Transverse colon (tissue), 4 donors: Measurements from ENCODE around the gene HNRNPH3. TPM values are rescaled to one million over a fixed set of nuclear protein-coding genes. Genes with fewer than 3 reads are reported as not detected.
"Not testable (repeated sequence)": the region's sequence is repeated elsewhere in the genome, so short reads cannot be mapped to it uniquely, and the experiment has no call there.

Source experiments
- DNase-seq: peaks from one replicate; pipeline ENCODE4 v3.0.0-alpha.2; 2019
- H3K27ac ChIP-seq, 4 donors: fragments of 200-600 bp; sonication (generic); 2 replicates each; pipeline ENCODE4 v1.5.1; 2016 to 2018; ENCODE audit warnings: inconsistent platforms in 4 of 4
- H3K27me3 ChIP-seq: fragments of 200-600 bp; sonication (generic); 2 replicates; pipeline ENCODE4 v1.5.1; 2017; ENCODE audit warnings: inconsistent platforms
- H3K36me3 ChIP-seq, 4 donors: fragments of 200-600 bp; sonication (generic); 2 replicates each; pipeline ENCODE4 v1.5.1; 2017 to 2019; ENCODE audit warnings: inconsistent platforms in 4 of 4
- H3K4me1 ChIP-seq, 4 donors: fragments of 200-600 bp; sonication (generic); 2 replicates each; pipeline ENCODE4 v1.5.1; 2017 to 2020; ENCODE audit warnings: inconsistent platforms in 4 of 4
- H3K4me3 ChIP-seq, 4 donors: fragments of 200-600 bp; sonication (generic); 1 replicate in 1 of 4; 2 replicates in 3 of 4; pipeline versions ENCODE4 v1.5.1 to v1.6.1; 2017 to 2019; ENCODE audit warnings: inconsistent platforms in 4 of 4
- H3K9me3 ChIP-seq, 2 donors: fragments of 200-600 bp; sonication (generic); 2 replicates each; pipeline ENCODE4 v1.5.1; 2017 to 2019; ENCODE audit warnings: inconsistent platforms in 2 of 2
- EP300 ChIP-seq: sonication (generic); formaldehyde crosslinking; IDR thresholded peaks from one replicate; pipeline ENCODE4 v1.6.1; 2017; ENCODE audit warnings: antibody characterized with exemption, low read depth
- POLR2A ChIP-seq: fragments of 450-650 bp; IDR thresholded peaks from one replicate; pipeline ENCODE4 v1.6.1; 2016; ENCODE audit warnings: antibody characterized with exemption, mild to moderate bottlenecking, moderate library complexity
- POLR2AphosphoS5 ChIP-seq, 3 donors: sonication (generic); formaldehyde crosslinking; IDR thresholded peaks; one replicate each; pipeline ENCODE4 v1.6.1; 2016; ENCODE audit warnings: antibody characterized with exemption in 3 of 3
- WGBS, 2 donors: methylation state at CpG; one replicate each; pipeline ENCODE4 v1.1.5; 2018; ENCODE audit warnings: low coverage in 1 of 2; 5-methylcytosine and 5-hydroxymethylcytosine counted together
- in situ Hi-C, 4 donors: fragments of 200-750 bp; cut with MboI; loops; one replicate each; pipeline versions ENCODE4 v1.15.0 to v1.15.1; 2017; ENCODE audit warnings: low sequenced_read_pairs in 3 of 4, low pct_ligation_motif_present in 1 of 4, low pct_unique_long_range_greater_than_20kb in 1 of 4
- intact Hi-C: fragments of 100-400 bp; cut with DNase I; formaldehyde crosslinking; loops from one replicate; pipeline ENCODE4 v1.15.1; 2023; ENCODE audit warnings: low total_unique reads
- total RNA-seq, 4 donors: library from RNA; depleted of rRNA; stranded (reverse); fragments of >200 nt; gene quantifications; one replicate each; pipeline ENCODE4 v1.1.0, GENCODE V29; 2016
- TF ChIP-seq, protein P1 (sequence below), 5 experiments: fragments of 200-600 bp in 3 of 5; fragments of 450-650 bp in 2 of 5; sonication (generic) in 3 of 5; IDR thresholded peaks; 1 replicate in 2 of 5; 2 replicates in 3 of 5; pipeline ENCODE4 v1.5.1; 2016 to 2017; ENCODE audit warnings: antibody characterized with exemption in 5 of 5, inconsistent platforms in 3 of 5, mild to moderate bottlenecking in 2 of 5, moderate library complexity in 1 of 5

The HNRNPH3 gene
- total RNA-seq, 4 donors from 2014 or later: 8.2 to 89.4 (median 57.1) TPM

DNA sequence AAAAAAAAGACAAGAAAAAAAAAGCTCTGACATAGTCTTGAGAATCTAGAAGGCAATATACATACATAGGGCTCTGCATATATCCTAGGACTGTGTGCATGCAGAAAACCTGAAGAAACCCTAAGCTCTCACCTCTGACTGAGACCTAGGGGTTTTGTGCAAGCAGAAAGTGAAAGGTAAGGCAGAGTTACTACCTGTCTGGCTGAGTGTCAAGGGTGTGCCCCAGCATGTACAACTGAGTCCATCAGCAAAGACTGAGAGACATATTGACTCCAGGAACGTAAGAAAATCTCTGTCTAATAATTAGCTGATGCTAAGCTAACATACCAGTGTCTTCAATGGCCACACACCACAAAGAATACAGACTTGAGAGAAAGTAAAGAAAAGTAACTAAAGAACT, 16.3 kb upstream of the HNRNPH3 start:
- H3K9me3 ChIP-seq: peaks cover 12 to 15% of the 10 kb centered on the region in 2 donors
- TF ChIP-seq POLR2A (no peak), EP300 (no peak), POLR2AphosphoS5 (IDR thresholded peaks at IDR 0.05) (no peak)
- TF ChIP-seq, protein P1, sequence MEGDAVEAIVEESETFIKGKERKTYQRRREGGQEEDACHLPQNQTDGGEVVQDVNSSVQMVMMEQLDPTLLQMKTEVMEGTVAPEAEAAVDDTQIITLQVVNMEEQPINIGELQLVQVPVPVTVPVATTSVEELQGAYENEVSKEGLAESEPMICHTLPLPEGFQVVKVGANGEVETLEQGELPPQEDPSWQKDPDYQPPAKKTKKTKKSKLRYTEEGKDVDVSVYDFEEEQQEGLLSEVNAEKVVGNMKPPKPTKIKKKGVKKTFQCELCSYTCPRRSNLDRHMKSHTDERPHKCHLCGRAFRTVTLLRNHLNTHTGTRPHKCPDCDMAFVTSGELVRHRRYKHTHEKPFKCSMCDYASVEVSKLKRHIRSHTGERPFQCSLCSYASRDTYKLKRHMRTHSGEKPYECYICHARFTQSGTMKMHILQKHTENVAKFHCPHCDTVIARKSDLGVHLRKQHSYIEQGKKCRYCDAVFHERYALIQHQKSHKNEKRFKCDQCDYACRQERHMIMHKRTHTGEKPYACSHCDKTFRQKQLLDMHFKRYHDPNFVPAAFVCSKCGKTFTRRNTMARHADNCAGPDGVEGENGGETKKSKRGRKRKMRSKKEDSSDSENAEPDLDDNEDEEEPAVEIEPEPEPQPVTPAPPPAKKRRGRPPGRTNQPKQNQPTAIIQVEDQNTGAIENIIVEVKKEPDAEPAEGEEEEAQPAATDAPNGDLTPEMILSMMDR (IDR thresholded peaks at IDR 0.05): no peak
- intact Hi-C loops (no loop called here), in situ Hi-C loops (loop anchor here in 3 of 4 donors (25.0 kb wide), 1 partner anchor 453 kb away; no protein-coding TSS in a partner anchor)
- no peak overlapping the region for H3K4me3 ChIP-seq
- DNase-seq: peak; percentile 55
- H3K4me1 ChIP-seq: peaks cover 0 to 26% (median 2%) of the 10 kb centered on the region in 4 donors
- H3K27me3 ChIP-seq: no peaks in the 10 kb centered on the region
- H3K27ac ChIP-seq: peak overlapping the region; percentile 52 to 69 (median 56)
- H3K36me3 ChIP-seq: no peaks in the 10 kb centered on the region
- 59% methylated on average over 1 of the region's 1 CpG; no CpG with 5 or more reads in 1 of the 2 donors for WGBS, 2 donors

DNA sequence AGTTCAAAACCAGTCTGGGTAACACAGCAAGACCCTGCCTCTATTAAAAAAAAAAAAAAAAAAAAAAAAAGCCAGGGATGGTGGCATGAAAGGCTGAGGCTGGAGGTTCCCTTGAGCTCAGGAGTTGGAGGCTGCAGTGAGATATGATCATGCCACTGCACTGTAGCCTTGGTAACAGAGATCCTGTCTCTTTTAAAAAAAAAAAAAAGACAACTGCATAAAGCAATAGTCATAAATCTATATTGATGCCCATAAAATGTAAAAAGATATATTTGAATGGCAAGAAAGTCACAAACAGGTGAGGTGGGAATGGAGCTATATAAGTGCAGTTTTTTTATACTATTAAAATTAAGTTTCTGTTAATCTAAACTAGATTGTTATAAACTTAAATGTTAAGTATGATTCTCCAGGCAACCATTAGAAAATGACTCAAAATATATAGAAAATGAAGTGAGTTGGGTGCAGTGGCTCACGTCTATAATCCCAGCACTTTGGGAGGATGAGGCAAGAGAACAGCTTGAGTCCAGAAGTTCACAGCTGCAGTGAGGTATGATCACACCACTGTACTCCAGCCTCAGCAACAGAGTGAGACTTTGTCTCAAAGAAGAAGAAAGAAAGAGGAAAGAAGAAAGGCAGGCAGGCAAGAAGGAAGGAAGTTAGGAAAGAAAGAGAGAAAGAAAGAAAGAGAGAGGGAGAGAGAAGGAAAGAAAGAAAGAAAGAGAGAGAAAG, 13.4 kb upstream of the HNRNPH3 start:
- peak; percentile 44 for DNase-seq
- no peak overlapping the region for H3K4me3 ChIP-seq
- H3K36me3 ChIP-seq: no peaks in the 10 kb centered on the region
- TF ChIP-seq POLR2AphosphoS5 (IDR thresholded peaks at IDR 0.05): peak in 2 of 3 donors; percentile 6 to 24
- TF ChIP-seq EP300: no peak
- 38 to 52% methylated on average over 1 of the region's 1 CpG for WGBS, 2 donors
- in situ Hi-C loops: loop anchor here in 3 of 4 donors (25.0 kb wide), 1 partner anchor 456 kb away; no protein-coding TSS in a partner anchor
- peaks cover 0 to 30% (median 2%) of the 10 kb centered on the region in 4 donors for H3K4me1 ChIP-seq
- H3K27ac ChIP-seq: peak overlapping the region; percentile 71 to 78 (median 72)
- H3K27me3 ChIP-seq: no peaks in the 10 kb centered on the region
- H3K9me3 ChIP-seq: peaks cover 12 to 15% of the 10 kb centered on the region in 2 donors
- intact Hi-C loops: no loop called here

DNA sequence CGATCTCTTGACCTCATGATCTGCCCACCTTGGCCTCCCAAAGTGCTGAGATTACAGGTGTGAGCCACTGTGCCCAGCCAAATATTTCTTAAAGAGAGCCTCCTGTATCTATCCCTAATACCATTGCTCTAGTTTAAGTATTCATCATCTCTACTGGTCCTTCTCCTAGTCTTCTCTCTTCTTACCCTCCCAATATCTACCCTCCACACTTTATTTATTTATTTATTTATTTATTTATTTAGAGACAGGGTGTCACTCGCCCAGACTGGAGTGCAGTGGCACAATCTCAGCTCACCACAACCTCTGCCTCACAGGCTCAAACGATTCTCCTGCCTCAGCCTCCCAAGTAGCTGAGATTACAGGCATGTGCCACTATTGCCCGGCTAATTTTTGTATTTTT, 7.5 kb upstream of the HNRNPH3 start:
- 88 to 95% methylated on average over 2 to 4 of the region's 4 CpGs for WGBS, 2 donors
- DNase-seq, H3K36me3 ChIP-seq, H3K4me3 ChIP-seq, H3K27ac ChIP-seq, H3K9me3 ChIP-seq, H3K27me3 ChIP-seq, intact Hi-C loops: not testable (repeated sequence)
- in situ Hi-C loops: loop anchor here in 3 of 4 donors (25.0 kb wide), 1 partner anchor 462 kb away; no protein-coding TSS in a partner anchor
- H3K4me1 ChIP-seq: peaks cover 12 to 31% (median 19%) of the 10 kb centered on the region in 4 donors

DNA sequence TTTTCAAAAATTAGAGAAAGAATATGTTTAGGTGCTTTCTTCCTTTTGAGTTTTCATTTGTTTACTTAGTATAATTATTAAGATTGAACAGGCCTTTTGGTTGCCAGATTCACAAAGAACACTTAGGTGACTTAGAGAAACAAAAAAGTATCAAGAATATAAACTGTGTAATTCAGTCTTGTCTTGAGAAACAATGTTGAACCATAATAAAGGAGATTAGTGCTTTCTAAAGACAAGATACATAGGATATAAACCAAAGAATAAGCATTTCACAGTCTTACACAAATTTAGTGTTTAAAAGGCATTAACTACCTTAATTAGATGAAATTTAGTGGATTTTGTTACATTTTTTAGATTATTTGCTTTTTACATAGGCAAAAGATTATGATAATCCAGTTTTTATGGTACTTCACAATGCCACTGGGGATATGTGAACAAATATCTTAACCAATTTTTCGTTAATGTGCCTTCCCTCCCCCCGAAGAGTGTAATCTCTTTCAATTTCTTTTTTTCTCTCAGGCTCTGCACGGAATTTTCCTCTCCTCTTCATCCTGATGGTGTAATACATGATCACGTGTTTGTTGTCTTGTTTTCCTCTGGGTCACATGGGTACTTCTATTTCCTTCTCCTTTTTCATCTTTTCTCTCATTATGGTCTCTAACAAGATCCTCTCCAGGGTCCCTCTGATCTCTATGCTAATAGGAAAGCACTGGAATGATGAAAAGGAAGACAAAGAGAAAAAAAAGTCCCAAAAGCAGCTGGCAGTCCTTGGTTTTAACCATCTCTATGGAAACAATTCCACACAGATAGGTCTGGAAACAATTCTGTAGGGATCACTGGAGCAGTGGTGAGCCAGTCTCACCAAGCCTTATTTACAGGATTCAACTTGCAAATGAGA, 3.7 kb upstream of the HNRNPH3 start:
- DNase-seq: no peak
- Histone ChIP-seq H3K9me3 (no peaks in the 10 kb centered on the region), H3K27me3 (no peaks in the 10 kb centered on the region), H3K27ac (peak overlapping the region; percentile 96 to 99 (median 98)), H3K36me3 (no peaks in the 10 kb centered on the region), H3K4me1 (peaks cover 12 to 35% (median 25%) of the 10 kb centered on the region in 4 donors), H3K4me3 (peak overlapping the region in 2 of 4 donors; percentile 3 to 18)
- in situ Hi-C loops: no loop called here
- WGBS, 2 donors: 12 to 19% methylated on average over 4 of the region's 4 CpGs
- no peak for TF ChIP-seq POLR2A
- no peak for TF ChIP-seq EP300
- TF ChIP-seq, protein P1 (IDR thresholded peaks at IDR 0.05): no peak
- TF ChIP-seq POLR2AphosphoS5 (IDR thresholded peaks at IDR 0.05): no peak
- intact Hi-C loops: no loop called here

DNA sequence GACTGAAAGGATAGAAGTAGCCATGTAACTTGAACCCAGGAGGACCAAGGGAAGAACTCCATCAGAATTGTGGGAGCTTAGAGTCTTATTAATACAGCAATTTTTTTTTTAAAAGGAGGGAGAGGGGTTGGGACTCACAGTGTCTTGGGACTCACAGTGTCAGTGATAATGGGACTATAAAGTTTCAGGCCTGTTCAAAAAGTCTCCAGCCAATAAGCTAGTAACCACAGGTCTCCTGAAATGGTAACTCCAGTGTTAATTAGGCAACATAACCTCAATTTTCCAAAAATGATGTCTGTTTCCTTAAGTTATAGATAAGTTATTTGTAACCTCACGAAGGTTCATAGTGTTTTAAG, 2.4 kb upstream of the HNRNPH3 start:
- whole genome bisulfite sequencing, 2 donors: 87 to 100% methylated on average over 1 of the region's 1 CpG
- TF ChIP-seq, protein P1 (IDR thresholded peaks at IDR 0.05): no peak
- TF ChIP-seq POLR2A: no peak
- no peak for TF ChIP-seq POLR2AphosphoS5 (IDR thresholded peaks at IDR 0.05)
- no peak for TF ChIP-seq EP300
- no peak for DNase-seq
- in situ Hi-C loops: no loop called here
- Histone ChIP-seq H3K36me3 (no peaks in the 10 kb centered on the region), H3K27ac (peak overlapping the region; percentile 96 to 99 (median 98)), H3K4me3 (no peak overlapping the region), H3K4me1 (peaks cover 12 to 41% (median 26%) of the 10 kb centered on the region in 4 donors), H3K27me3 (no peaks in the 10 kb centered on the region), H3K9me3 (no peaks in the 10 kb centered on the region)
- intact Hi-C loops: no loop called here
